HG03103 (cell line): Measurements from ENCODE around the gene TMIGD3.
"Not testable (repeated sequence)": the region's sequence is repeated elsewhere in the genome, so short reads cannot be mapped to it uniquely, and the experiment has no call there.

ENCODE experiments used
- ATAC-seq: cut with Tn5 transposase; IDR thresholded peaks from one replicate; pipeline ENCODE4 v1.9.1; 2021; ENCODE audit warnings: low read depth; ENCODE audit not compliant: unreplicated experiment

TMIGD3 gene

DNA sequence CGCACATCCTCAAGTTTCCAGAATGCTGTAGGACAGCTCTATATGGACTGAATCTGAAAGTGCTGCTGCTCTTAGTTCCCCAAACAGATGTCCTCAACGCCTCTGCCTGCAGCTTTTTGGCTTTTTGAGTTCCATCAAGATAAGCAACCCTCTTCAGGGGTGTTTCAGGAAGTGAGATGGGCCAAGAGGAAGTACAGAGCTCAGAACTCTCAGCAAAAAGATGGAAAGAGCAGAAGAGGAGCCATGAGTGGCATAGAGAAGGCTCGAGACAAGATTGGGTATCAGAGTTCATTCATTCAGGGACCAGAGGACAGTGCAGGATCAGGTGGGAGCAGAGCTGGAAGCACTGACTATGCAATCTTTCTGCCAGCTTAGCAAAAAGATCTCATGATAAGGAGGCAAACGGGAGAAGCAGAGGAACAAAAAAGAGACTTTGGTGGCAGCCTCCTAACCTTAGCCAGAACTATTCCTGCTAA is at the start of gene TMIGD3, which contains the start of gene ADORA3:
Gene TMIGD3, minus strand, starts transcription at position 49 of the 476 bp plus-strand sequence. CDS start 279 bp downstream, outside the sequence.
Gene ADORA3, minus strand, starts transcription at position 49 of the 476 bp plus-strand sequence. CDS start 279 bp downstream, outside the sequence.
- no peak for ATAC-seq

DNA sequence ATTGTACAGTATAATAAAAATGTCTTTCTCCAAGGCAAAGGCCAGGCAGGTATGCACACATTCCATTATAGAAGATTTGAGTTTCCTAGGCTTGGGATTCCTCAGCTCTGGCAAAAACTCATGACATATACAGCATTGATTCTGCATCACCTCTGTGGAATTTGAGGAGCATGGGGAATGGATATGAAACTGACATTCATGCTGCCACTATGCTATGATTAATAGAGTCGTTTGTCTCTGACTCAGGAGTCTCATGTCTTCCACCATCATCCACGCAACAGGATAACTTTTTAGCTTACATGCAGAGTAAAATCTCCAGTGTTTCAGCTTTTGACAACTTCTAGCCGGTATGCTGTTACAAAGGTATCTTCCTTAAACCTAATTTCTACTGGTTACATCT is 49.8 kb upstream of the TMIGD3 start:
- ATAC-seq: no peak

DNA sequence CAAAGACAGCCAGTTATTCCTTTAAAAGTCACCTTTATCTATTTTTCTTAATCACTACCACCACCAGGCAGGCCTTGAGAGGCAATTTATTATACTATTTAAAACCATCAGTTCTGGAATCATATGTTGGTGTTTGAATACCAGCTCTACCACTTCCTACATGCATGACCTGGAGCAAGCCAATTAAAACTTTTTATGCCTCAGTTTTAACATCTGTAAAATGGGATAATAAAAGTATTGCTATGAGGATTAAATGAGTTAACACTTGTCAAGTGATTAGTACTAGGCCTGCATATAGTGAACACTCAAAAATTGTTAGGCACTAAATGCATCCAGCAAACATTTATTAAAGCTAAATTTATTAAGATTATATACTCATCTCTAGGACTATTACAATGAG is 49.2 kb upstream of the TMIGD3 start:
- no peak for ATAC-seq

- ATAC-seq: no peak
Observed at GRCh38 chr1:111551623-111552411, 48.4 kb upstream of the TMIGD3 start.

GRCh38 chr1:111547786-111548185 is 44.4 kb upstream of the TMIGD3 start:
- not testable (repeated sequence) for ATAC-seq

GRCh38 chr1:111542187-111542586 is 38.8 kb upstream of the TMIGD3 start:
- no peak for ATAC-seq

DNA sequence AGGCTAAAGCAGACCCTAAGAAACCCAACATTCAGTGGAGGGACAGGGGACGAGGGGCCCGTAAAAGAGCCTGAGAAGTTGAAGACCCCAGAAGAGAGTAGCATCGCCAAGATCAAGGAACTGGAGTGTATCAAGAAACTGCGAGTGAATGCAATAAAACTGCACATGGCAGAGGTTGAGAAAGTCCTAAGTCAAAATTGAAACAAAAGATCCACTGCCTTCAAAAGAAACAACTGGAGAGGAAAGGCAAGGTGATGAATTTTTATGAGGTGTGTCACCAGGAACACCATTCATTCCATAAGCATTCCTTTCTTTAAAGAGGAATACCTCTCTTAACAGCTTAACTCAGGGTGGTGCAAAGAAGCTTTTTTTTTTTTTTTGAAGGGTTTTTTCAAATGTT is 38.3 kb upstream of the TMIGD3 start:
- no peak for ATAC-seq

- no peak for ATAC-seq
Observed at GRCh38 chr1:111540928-111541327, 37.5 kb upstream of the TMIGD3 start.

DNA sequence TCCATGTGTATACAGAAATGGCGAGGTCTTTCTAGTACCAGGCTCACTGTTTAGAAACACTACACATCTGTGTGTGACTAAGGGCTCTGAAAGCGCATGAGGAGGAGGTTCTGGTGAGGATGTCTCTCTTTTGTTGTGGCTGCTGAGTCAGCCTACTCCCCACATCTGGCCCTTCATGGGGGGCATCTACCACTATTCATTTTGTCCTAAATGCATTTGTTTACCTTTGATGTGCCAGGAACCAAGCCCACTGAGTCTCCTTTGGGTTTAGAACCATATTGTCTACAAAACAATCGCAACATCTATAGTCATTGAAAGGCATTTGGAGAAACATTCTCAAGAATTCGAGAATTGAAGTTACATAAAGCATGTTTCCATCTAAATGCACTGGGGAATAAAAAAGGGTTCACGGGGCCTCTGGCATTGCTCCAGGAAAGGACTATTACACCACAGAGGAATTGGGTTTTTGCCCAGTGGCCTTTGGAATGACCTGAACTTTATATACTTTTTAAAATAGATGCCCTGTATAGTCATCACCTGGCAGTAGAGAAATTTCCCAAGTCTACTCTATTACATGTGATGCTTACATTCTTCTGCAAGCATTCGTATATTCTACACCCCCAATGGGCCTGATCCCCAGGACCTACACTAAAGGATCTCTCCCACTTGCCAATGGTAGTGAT is 35.1 kb upstream of the TMIGD3 start:
- no peak for ATAC-seq

DNA sequence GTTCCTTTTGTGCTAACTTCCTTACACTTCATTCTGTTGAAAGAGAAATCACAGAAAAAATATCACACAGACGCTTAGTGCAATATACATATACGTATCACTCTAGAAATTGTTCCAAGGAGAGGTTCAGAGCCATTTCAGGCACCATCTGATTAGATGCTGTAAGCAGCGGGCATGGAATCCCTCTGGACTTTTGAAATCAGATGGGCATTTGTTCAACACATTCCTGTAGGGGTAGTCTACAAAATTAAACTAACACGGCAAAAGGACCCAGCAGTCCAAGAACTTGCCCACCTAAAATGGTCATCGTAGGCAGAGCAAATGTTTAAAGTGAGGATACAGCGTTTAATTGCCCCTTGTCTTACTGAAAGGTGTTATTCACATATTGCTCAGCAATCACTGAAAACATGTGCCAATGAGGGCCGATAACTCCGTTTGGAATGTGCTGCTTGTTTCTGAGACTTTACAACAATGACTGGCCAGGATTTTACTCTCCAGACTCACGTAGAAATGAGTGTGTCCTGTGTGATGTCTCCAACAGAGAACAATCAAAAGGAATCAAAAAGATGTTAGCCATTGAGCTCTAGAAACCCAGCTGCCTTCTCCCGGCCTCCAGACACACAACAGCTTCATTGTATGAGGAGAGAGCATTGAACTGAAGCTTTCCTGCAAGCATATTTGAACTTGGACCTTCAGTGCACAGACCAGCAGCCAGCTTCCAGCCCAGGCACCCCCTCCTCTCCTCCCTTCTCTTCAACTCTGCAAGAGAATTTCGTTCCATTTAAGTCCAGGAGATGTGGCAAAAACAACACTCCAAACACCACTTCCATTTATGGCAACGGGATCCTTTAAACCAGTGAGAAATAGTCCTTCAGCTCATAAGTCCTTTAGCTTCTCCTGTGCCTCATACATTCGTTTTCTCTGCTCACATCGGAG is 32.1 kb upstream of the TMIGD3 start:
- ATAC-seq: no peak

GRCh38 chr1:111520053-111520452 is 16.6 kb upstream of the TMIGD3 start:
- no peak for ATAC-seq

DNA sequence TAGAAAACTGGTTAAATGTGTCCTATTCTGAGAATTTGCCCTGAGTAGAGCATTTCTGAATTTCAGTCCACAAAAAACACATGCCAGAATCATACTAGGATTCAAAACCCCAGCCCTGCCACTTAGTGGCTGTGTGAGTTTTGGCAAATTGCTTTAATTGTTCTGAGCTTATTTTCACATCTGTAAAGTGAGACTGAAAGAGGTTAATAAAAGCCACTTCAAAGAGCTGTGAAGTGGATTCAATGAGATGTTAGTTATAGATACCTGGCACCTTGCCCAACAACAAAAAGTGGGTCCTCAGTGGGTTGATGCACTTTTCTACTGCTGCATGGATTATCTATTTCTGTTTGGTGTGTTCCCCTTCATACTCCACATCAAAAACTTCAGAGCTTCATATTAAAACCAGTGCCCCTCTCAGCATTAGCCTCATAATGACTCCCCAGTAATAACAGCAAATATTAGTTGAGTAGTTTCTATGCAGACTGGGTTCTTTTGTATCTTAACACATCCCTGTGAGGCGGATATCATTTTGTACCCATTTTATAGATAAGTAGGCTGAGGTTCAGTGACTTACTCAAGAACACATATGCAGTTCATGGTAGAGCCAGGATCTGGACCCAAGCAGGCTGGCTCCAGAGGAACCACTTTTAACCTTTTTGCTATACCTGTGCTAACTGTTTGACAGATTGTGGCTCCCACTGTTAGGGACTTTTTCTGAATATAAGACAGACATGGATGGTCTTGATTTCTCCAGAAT is 14.2 kb upstream of the TMIGD3 start:
- no peak for ATAC-seq

DNA sequence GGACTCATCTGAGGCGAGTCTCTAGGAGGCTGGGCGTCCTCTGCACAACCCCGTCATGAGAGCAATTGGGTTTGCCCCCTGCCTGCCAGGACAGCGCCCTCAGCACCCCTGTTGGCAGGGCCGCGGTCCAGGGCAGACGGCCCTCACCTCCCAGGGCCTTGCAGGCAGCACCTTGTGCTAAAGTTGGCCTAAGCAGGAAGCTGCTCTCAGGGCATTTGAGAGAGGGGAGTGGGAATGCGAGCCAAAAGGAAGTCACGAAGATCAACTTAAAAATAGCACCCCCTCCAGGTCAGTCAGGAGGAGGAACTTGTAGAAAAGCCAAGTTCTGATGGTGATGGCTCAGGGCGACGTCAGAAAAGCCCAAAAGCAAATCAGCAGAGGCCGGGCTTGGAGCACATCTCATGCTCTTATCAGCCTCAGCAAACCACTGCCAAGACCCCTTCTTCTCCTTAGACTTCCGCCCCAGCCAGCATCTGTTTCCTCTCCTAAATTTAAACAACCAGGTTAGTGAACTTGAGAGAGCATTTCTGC is 12.6 kb upstream of the TMIGD3 start:
- peak; percentile 55 for ATAC-seq

- peak; percentile 5 for ATAC-seq
Observed at GRCh38 chr1:111515291-111516004, 12.0 kb upstream of the TMIGD3 start.

DNA sequence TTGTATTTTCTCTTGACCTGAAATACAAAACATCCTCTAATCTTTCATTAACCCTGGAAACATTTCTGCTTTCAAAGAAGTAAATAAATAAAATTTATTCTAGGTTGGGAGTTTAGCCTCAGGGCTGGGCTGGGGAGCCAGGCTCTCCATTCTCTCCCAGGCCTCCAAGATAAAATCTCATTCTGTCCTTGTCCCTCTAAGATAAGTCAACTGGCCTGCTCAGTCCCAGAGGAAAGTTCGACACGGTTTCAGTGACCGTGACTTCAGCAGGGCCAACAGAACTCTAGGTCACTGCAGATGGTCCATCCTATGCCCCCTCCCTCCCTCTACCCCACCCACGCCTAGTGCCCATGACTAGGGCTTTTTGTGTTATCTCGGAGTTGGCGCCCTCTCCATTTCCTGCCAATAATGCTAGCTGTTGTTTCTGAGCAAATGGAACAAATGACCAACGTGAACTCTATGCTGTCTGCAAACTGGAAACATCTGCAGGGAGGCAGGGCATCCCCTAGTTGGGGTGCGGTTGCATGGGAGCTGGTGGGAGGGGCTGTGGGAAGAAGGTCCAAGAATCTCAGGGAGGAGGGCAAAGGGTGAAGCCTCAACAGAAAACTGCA is 10.1 kb upstream of the TMIGD3 start:
- ATAC-seq: no peak

DNA sequence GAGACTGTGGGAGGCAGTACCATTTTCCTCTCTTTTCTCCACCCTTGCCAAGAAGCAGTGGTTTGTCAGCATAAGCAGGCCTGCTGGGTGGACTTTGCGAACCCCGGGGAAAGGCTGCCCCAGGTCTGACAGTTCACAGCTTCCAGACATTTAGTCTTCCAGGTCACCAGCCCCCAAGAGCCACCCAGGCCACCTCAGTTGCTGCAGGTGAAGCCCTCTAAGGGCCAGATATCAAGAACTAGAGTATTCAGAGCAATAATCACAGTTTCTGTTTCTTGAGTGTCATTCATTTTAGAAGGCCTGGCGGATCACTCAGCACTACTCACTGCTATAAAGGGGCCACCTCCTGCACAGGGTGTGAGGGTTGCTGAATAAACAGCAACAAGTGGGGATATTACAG is 9.5 kb upstream of the TMIGD3 start:
- no peak for ATAC-seq

- ATAC-seq: no peak
Observed at GRCh38 chr1:111512132-111512889, 8.9 kb upstream of the TMIGD3 start.

DNA sequence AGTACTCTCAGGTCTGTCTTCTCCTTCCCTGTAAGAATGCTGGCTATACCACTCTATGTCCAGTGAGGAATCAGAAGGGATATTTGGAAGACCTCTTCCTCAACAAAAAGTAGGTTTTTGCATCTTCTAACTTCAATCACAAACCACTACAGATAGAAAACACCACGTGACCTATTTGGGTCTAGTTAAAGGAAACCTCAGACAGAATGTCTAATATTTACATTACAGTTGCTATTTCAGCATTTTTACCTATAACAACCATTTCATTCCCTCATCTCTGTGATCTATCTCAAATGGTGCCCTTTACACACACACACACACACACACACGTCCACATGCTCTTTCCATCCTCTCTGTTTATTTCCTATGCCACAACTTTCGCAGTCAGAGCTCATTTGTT is 7.9 kb upstream of the TMIGD3 start:
- ATAC-seq: no peak
